Upper lobe of left lung (tissue), 6 donors: ENCODE measurements around the gene MCF2L2. TPM values are rescaled to one million over a fixed set of nuclear protein-coding genes. Genes with fewer than 3 reads are reported as not detected.
A peak's percentile ranks its signal among the peaks of the same experiment; 100 is the strongest.

Experiments
- ATAC-seq, 2 donors: fragments of 200-7000 bp; cut with Tn5 transposase; one replicate each; pipeline ENCODE4 v1.9.1; 2022; ENCODE audit warnings: mild to moderate bottlenecking in 2 of 2, moderate library complexity in 2 of 2; ENCODE audit not compliant: low FRiP score in 2 of 2
- DNase-seq, 2 donors: peaks; one replicate each; pipeline ENCODE4 v3.0.0-alpha.2; 2019 to 2020
- H3K27ac ChIP-seq, 4 donors: fragments of 200-600 bp; sonication (generic); one replicate each; pipeline ENCODE4 v1.5.1; 2016 to 2019
- H3K27me3 ChIP-seq, 4 donors: fragments of 200-600 bp; sonication (generic); one replicate each; pipeline ENCODE4 v1.5.1; 2017 to 2019
- H3K36me3 ChIP-seq, 4 donors: fragments of 200-600 bp; sonication (generic); one replicate each; pipeline ENCODE4 v1.5.1; 2016 to 2019
- H3K4me1 ChIP-seq, 4 donors: fragments of 200-600 bp; sonication (generic); one replicate each; pipeline ENCODE4 v1.5.1; 2018 to 2019
- H3K4me3 ChIP-seq, 4 donors: fragments of 200-600 bp; sonication (generic); one replicate each; pipeline ENCODE4 v1.5.1; 2017 to 2019; ENCODE audit warnings: mild to moderate bottlenecking in 2 of 4, moderate library complexity in 1 of 4
- H3K9me3 ChIP-seq, 4 donors: fragments of 200-600 bp; sonication (generic); one replicate each; pipeline ENCODE4 v1.5.1; 2018 to 2019
- EP300 ChIP-seq, 4 donors: sonication (generic); formaldehyde crosslinking; IDR thresholded peaks; one replicate each; pipeline ENCODE4 v1.5.1; 2017; ENCODE audit warnings: antibody characterized with exemption in 4 of 4, control low read depth in 2 of 4
- POLR2A ChIP-seq, 4 donors: fragments of 450-650 bp; IDR thresholded peaks; one replicate each; pipeline ENCODE4 v1.5.1; 2016 to 2017; ENCODE audit warnings: antibody characterized with exemption in 4 of 4, mild to moderate bottlenecking in 2 of 4
- POLR2AphosphoS5 ChIP-seq, 2 donors: sonication (generic); formaldehyde crosslinking; IDR thresholded peaks; one replicate each; pipeline ENCODE4 v1.5.1; 2017; ENCODE audit warnings: antibody characterized with exemption in 2 of 2
- whole genome bisulfite sequencing, 2 donors: methylation state at CpG; one replicate each; pipeline ENCODE4 v1.1.5; 2017 to 2018; 5-methylcytosine and 5-hydroxymethylcytosine counted together
- total RNA-seq, 6 donors: library from RNA; depleted of rRNA in 4 of 6; stranded (reverse); fragments of >200 nt in 4 of 6; gene quantifications; one replicate each; pipeline versions ENCODE4 v1.1.0 to v1.2.1, GENCODE V29; 2016 to 2021
- TF ChIP-seq, protein P1 (sequence below), 6 experiments: fragments of 450-650 bp in 4 of 6; fragments of 200-600 bp in 2 of 6; sonication (generic) in 2 of 6; IDR thresholded peaks; one replicate each; pipeline ENCODE4 v1.5.1; 2016 to 2019; ENCODE audit warnings: antibody characterized with exemption in 6 of 6
- donor health status: DM: no; HTN: no; CAD: no; lungs with moderate emphysema.
- donor health status: DM: no; HTN: yes; CAD: no; lungs with severe emphysema.

Gene MCF2L2
- total RNA-seq, 6 donors from 2014 or later: 0.22 to 2.0 (median 1.2) TPM

DNA sequence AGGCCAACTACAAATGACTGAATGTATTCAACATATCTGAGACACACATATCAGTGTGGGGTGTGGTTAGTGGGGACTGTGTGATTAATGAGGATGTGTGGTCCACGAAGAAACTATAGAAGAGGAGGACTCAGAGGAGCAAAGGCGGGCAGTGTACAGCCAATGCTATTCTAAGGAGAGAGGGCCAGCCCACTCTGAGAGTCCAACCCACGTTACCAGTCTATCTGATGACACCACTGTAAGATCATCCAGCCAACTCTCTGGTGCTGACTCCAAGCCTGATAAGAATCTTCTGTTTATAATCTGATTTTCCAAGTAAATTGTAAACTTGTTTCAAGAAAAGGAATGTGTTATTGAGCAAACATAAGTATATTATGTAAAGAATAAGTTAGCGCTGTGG lies 47.2 kb downstream of the MCF2L2 start:
- H3K9me3 ChIP-seq: no peaks in the 10 kb centered on the region
- WGBS, 2 donors: 59 to 76% methylated on average over 4 of the region's 4 CpGs
- no peaks in the 10 kb centered on the region for H3K27me3 ChIP-seq
- H3K4me1 ChIP-seq: peaks cover 0 to 13% (median 7%) of the 10 kb centered on the region in 4 donors
- TF ChIP-seq POLR2AphosphoS5 (IDR thresholded peaks at IDR 0.05): no peak
- TF ChIP-seq POLR2A (IDR thresholded peaks at IDR 0.05): peak in 1 of 4 donors; percentile 30
- no peak overlapping the region for H3K4me3 ChIP-seq
- H3K36me3 ChIP-seq: no peaks in the 10 kb centered on the region
- ATAC-seq: peak; percentile 61 to 72
- H3K27ac ChIP-seq: no peak overlapping the region
- DNase-seq: peak in 1 of 2 donors; percentile 63

DNA sequence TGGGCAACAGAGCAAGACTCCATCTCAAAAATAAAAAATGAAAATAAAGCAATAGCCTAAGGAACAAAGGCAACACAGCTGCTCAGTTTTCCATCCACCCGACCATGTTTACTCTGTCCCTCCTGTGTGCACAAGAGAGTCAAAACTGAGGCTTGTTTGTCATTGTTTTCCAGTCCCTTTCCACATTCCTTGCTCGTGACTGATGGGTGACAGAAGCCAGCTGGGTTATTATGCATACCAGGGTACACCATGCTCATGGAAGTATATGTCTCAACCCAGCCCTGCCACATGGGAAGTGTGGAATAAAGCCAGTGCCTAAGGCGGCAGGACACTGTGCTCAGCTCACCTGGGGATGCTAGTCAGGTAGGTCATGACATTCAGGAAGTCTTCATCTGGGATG lies 49.5 kb downstream of the MCF2L2 start:
- no peaks in the 10 kb centered on the region for H3K36me3 ChIP-seq
- peaks cover 0 to 13% (median 9%) of the 10 kb centered on the region in 4 donors for H3K4me1 ChIP-seq
- H3K27ac ChIP-seq: peak overlapping the region in 1 of 4 donors; percentile 54
- ATAC-seq (no peak), DNase-seq (no peak)
- 73 to 87% methylated on average over 3 of the region's 3 CpGs for WGBS, 2 donors
- H3K9me3 ChIP-seq: no peaks in the 10 kb centered on the region
- H3K4me3 ChIP-seq: no peak overlapping the region
- TF ChIP-seq, protein P1, sequence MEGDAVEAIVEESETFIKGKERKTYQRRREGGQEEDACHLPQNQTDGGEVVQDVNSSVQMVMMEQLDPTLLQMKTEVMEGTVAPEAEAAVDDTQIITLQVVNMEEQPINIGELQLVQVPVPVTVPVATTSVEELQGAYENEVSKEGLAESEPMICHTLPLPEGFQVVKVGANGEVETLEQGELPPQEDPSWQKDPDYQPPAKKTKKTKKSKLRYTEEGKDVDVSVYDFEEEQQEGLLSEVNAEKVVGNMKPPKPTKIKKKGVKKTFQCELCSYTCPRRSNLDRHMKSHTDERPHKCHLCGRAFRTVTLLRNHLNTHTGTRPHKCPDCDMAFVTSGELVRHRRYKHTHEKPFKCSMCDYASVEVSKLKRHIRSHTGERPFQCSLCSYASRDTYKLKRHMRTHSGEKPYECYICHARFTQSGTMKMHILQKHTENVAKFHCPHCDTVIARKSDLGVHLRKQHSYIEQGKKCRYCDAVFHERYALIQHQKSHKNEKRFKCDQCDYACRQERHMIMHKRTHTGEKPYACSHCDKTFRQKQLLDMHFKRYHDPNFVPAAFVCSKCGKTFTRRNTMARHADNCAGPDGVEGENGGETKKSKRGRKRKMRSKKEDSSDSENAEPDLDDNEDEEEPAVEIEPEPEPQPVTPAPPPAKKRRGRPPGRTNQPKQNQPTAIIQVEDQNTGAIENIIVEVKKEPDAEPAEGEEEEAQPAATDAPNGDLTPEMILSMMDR (IDR thresholded peaks at IDR 0.05): no peak
- TF ChIP-seq EP300 (IDR thresholded peaks at IDR 0.05) (no peak), POLR2A (IDR thresholded peaks at IDR 0.05) (no peak), POLR2AphosphoS5 (IDR thresholded peaks at IDR 0.05) (no peak)
- H3K27me3 ChIP-seq: no peaks in the 10 kb centered on the region

DNA sequence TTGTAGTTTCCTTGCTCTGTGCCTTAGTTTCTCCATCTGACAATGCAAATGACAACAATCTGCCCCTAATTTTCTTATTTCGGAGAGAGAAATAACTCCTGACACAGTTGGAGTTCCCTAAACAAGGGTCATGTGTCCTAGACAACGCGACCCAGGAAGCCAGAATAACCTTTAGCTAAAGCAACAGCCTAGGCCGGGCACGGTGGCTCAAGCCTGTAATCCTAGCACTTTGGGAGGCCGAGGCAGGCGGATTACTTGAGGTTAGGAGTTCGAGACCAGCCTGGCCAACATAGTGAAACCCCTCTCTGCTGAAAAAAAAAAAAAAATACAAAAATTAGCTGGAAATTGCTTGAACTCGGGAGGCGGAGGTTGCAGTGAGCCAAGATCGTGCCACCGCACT lies 49.9 kb downstream of the MCF2L2 start:
- Histone ChIP-seq H3K27me3 (no peaks in the 10 kb centered on the region), H3K4me3 (no peak overlapping the region), H3K36me3 (no peaks in the 10 kb centered on the region), H3K4me1 (peaks cover 0 to 13% (median 9%) of the 10 kb centered on the region in 4 donors), H3K27ac (peak overlapping the region in 1 of 4 donors; percentile 54), H3K9me3 (no peaks in the 10 kb centered on the region)
- DNase-seq (no peak), ATAC-seq (no peak)
- WGBS, 2 donors: 89 to 95% methylated on average over 12 of the region's 12 CpGs
- TF ChIP-seq POLR2A (IDR thresholded peaks at IDR 0.05) (no peak), POLR2AphosphoS5 (IDR thresholded peaks at IDR 0.05) (no peak), EP300 (IDR thresholded peaks at IDR 0.05) (no peak)
- TF ChIP-seq, protein P1 (IDR thresholded peaks at IDR 0.05): no peak

DNA sequence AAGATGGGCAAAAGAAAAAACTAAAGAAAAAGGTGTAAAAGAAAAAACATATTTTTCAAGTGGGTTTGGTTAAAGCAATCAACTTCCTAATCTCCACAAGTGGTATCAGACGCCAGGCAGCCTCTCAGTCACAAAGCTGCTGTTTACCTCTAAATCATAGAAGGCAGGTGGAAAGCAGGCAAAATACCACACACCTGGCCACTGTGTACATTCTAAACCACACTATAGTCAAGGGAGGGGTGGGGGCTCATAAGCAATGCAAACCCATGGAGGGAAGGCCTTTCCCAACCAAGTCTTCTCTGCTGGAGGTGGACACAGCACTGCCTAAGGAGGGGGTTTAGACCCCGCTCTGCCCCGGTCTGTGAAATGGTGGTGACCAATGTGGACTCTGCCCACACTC lies 50.4 kb downstream of the MCF2L2 start:
- TF ChIP-seq POLR2AphosphoS5 (IDR thresholded peaks at IDR 0.05) (no peak), EP300 (IDR thresholded peaks at IDR 0.05) (no peak), POLR2A (IDR thresholded peaks at IDR 0.05) (no peak)
- TF ChIP-seq, protein P1 (IDR thresholded peaks at IDR 0.05): no peak
- no peaks in the 10 kb centered on the region for H3K9me3 ChIP-seq
- H3K36me3 ChIP-seq: no peaks in the 10 kb centered on the region
- ATAC-seq: no peak
- H3K27me3 ChIP-seq: no peaks in the 10 kb centered on the region
- DNase-seq: no peak
- peak overlapping the region in 1 of 4 donors; percentile 54 for H3K27ac ChIP-seq
- H3K4me1 ChIP-seq: peaks cover 0 to 13% (median 9%) of the 10 kb centered on the region in 4 donors
- 80 to 94% methylated on average over 3 of the region's 3 CpGs for WGBS, 2 donors
- H3K4me3 ChIP-seq: no peak overlapping the region

DNA sequence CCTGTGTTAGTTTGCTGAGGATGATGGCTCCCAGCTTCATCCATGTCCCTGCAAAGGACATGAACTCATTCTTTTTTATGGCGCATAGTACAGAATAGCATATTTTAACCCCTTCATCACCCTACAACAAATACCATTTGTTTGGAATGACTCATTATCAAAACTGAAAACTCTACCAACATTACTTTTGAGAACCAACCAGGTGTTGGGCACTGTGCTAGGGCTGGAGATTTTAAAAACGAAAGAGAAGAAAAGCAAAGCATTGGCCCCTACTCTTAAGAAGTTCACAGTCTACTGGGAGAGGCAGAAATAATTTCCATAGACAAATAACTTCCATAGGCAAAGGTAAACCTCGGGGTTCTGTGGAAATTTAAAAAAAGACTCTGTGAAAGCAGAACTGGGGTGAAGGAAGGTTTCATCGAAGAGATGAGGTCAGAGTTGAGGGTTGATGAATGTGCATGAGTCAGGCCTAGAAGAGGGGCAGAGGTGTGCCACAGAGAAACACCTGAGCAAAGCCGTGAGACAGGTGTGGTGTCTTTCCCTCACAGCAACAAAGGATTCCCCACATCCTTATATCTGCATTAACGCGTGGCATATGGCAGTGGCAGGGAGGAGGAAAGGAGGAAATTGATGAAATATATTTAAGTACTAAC lies 51.0 kb downstream of the MCF2L2 start:
- no peaks in the 10 kb centered on the region for H3K9me3 ChIP-seq
- 73 to 76% methylated on average over 7 of the region's 7 CpGs for WGBS, 2 donors
- H3K4me3 ChIP-seq: no peak overlapping the region
- H3K27me3 ChIP-seq: no peaks in the 10 kb centered on the region
- DNase-seq (no peak), ATAC-seq (no peak)
- peaks cover 0 to 12% (median 9%) of the 10 kb centered on the region in 4 donors for H3K4me1 ChIP-seq
- TF ChIP-seq EP300 (IDR thresholded peaks at IDR 0.05): peak in 1 of 4 donors; percentile 41
- no peak for TF ChIP-seq POLR2A (IDR thresholded peaks at IDR 0.05)
- TF ChIP-seq POLR2AphosphoS5 (IDR thresholded peaks at IDR 0.05): no peak
- TF ChIP-seq, protein P1 (IDR thresholded peaks at IDR 0.05): no peak
- no peak overlapping the region for H3K27ac ChIP-seq
- no peaks in the 10 kb centered on the region for H3K36me3 ChIP-seq
